ENCODE results near the gene KBTBD3.

DNA sequence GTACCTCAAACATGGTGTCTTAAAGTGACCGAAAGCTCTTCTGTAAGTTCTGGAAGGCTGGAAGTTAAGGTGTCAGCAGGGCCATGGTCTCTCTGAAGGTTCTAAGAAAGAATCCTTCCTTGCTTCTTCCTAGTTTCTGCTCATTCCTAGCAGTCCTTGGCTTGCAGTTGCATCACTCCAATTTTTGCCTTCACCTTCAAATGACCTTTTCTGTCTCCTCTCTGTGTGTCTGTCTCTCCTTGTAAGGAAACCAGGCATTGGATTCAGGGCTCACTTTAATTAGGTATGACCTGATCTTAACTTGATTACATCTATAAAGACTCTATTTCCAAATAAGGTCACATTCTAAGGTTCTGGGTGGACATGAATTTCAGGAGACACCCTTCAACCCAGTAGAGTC, 9.0 kb upstream of the KBTBD3 start:
- TF ChIP-seq, protein P1, sequence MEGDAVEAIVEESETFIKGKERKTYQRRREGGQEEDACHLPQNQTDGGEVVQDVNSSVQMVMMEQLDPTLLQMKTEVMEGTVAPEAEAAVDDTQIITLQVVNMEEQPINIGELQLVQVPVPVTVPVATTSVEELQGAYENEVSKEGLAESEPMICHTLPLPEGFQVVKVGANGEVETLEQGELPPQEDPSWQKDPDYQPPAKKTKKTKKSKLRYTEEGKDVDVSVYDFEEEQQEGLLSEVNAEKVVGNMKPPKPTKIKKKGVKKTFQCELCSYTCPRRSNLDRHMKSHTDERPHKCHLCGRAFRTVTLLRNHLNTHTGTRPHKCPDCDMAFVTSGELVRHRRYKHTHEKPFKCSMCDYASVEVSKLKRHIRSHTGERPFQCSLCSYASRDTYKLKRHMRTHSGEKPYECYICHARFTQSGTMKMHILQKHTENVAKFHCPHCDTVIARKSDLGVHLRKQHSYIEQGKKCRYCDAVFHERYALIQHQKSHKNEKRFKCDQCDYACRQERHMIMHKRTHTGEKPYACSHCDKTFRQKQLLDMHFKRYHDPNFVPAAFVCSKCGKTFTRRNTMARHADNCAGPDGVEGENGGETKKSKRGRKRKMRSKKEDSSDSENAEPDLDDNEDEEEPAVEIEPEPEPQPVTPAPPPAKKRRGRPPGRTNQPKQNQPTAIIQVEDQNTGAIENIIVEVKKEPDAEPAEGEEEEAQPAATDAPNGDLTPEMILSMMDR (conservative IDR thresholded peaks at IDR 0.05; ENCODE audit: low read depth, low read length): no peak
- no peak for TF ChIP-seq EZH2 (IDR thresholded peaks at IDR 0.05; ENCODE audit: borderline replicate concordance, low read depth, low read length, poor library complexity, severe bottlenecking)
